K562 (cell line): ENCODE measurements around the gene ZNF563. TPM values are rescaled to one million over a fixed set of nuclear protein-coding genes. Genes with fewer than 3 reads are reported as not detected.

Experiments
- ATAC-seq: fragments of 200-7000 bp; cut with Tn5 transposase; 3 replicates; pipeline ENCODE4 v1.9.1; 2020; ENCODE audit warnings: moderate library complexity
- BruUV-seq: library from RNA; stranded (reverse); fragments of 400-500 nt; replicated peaks from 2 replicates; lab custom pipeline; 2021; lab: Mats Ljungman, UMichigan
- CTCF ChIA-PET: fragments of 300-600 bp; formaldehyde crosslinking; extraction: SDS; loops from one replicate; lab custom pipeline; 2021; ENCODE audit warnings: low intra/inter-chr PET ratio; lab: Yijun Ruan, JAX
- POLR2A ChIA-PET: fragments of 300-600, 350-650 bp; sonication (Branson Sonifier 250); formaldehyde crosslinking; extraction: SDS; loops from one replicate; lab custom pipeline; 2021; ENCODE audit warnings: antibody characterized with exemption, inconsistent platforms; lab: Yijun Ruan, JAX
- DNase-seq, 4 experiments: peaks; one replicate each; pipeline versions ENCODE4 v3.0.0 to v3.0.0-alpha.2; 2011 to 2018; ENCODE audit warnings: low spot score in 3 of 4, mixed read lengths in 3 of 4; ENCODE audit errors: extremely low read depth in 1 of 4
- FAIRE-seq: peaks from 2 replicates; lab custom pipeline; 2011; peaks lifted over from hg19 to GRCh38; lab: Jason Lieb, UNC
- H2AFZ ChIP-seq: 2 replicates; pipeline ENCODE4 v1.6.0; 2011; ENCODE audit warnings: low read depth, low read length, control low read depth, inconsistent platforms
- H3K27ac ChIP-seq: fragments of 200-600 bp; 3 replicates; pipeline ENCODE4 v1.8.0; 2011; ENCODE audit warnings: low read depth, mild to moderate bottlenecking, control low read depth, inconsistent platforms, low read length, moderate library complexity, mixed read lengths; ENCODE audit errors: extremely low read depth
- H3K27me3 ChIP-seq, 2 experiments: fragments of 300-600 bp in 1 of 2; 2 replicates in 1 of 2; 3 replicates in 1 of 2; pipeline versions ENCODE4 v1.6.0 to v1.8.0; 2011; ENCODE audit warnings: inconsistent platforms in 2 of 2, low read length in 2 of 2, mild to moderate bottlenecking in 1 of 2, mixed read lengths in 1 of 2, moderate library complexity in 1 of 2; ENCODE audit not compliant: control insufficient read depth in 2 of 2, insufficient read depth in 2 of 2
- H3K36me3 ChIP-seq: fragments of 300-600 bp; 3 replicates; pipeline ENCODE4 v1.8.0; 2011; ENCODE audit warnings: mild to moderate bottlenecking, low read length, inconsistent platforms; ENCODE audit not compliant: control insufficient read depth, insufficient read depth
- H3K4me1 ChIP-seq, 2 experiments: fragments of 200-600 bp in 1 of 2; replicated peaks in 1 of 2; 2 replicates in 1 of 2; 3 replicates in 1 of 2; pipeline versions ENCODE4 v1.5.1 to v1.8.0; 2011; ENCODE audit warnings: inconsistent platforms in 2 of 2, low read length in 2 of 2, mild to moderate bottlenecking in 1 of 2, mixed read lengths in 1 of 2, moderate library complexity in 1 of 2; ENCODE audit not compliant: control insufficient read depth in 2 of 2, insufficient read depth in 2 of 2
- H3K4me2 ChIP-seq: 2 replicates; pipeline ENCODE4 v1.6.1; 2011; ENCODE audit warnings: low read length, control low read depth, inconsistent platforms, mixed read lengths; ENCODE audit not compliant: insufficient read depth
- H3K4me3 ChIP-seq: fragments of 200-600 bp; sonication (generic), shearing (Covaris generic); 2 replicates; pipeline ENCODE4 v1.5.1; 2016; ENCODE audit warnings: control low read depth, inconsistent platforms
- H3K79me2 ChIP-seq: fragments of 200-600 bp; 3 replicates; pipeline ENCODE4 v1.8.0; 2011; ENCODE audit warnings: low read length, inconsistent platforms; ENCODE audit not compliant: control insufficient read depth, insufficient read depth
- H3K9ac ChIP-seq, 2 experiments: 2 replicates each; pipeline versions ENCODE4 v1.6.0 to v1.6.1; 2011; ENCODE audit warnings: low read depth in 2 of 2, low read length in 2 of 2, control low read depth in 1 of 2, inconsistent platforms in 1 of 2, mild to moderate bottlenecking in 1 of 2, mixed read lengths in 1 of 2; ENCODE audit not compliant: insufficient read depth in 1 of 2
- H3K9me1 ChIP-seq: one replicate; pipeline ENCODE4 v1.6.0; 2011; ENCODE audit warnings: inconsistent platforms, mild to moderate bottlenecking, low read length, moderate library complexity; ENCODE audit not compliant: control insufficient read depth, insufficient read depth
- H3K9me3 ChIP-seq: replicated peaks from 2 replicates; pipeline ENCODE4 v1.5.1; 2011; ENCODE audit warnings: low read depth, low read length, inconsistent platforms; ENCODE audit not compliant: control insufficient read depth, insufficient read depth
- H4K20me1 ChIP-seq: replicated peaks from 2 replicates; pipeline ENCODE4 v1.6.1; 2011; ENCODE audit warnings: low read length, inconsistent platforms, mixed read lengths; ENCODE audit not compliant: control insufficient read depth, insufficient read depth
- EZH2 ChIP-seq: IDR thresholded peaks from 2 replicates; pipeline ENCODE4 v1.6.1; 2012; ENCODE audit warnings: low read depth, mild to moderate bottlenecking, inconsistent platforms, low read length, borderline replicate concordance
- GATAD2B ChIP-seq: fragments of 450-650 bp; IDR thresholded peaks from 2 replicates; pipeline ENCODE4 v1.6.1; 2017; ENCODE audit warnings: mild to moderate bottlenecking, borderline replicate concordance
- SAFB2 ChIP-seq: fragments of 200-400 bp; formaldehyde crosslinking; IDR thresholded peaks from 2 replicates; pipeline ENCODE4 v1.6.1; 2018; ENCODE audit warnings: borderline replicate concordance, low read length, low read depth, moderate library complexity; ENCODE audit not compliant: severe bottlenecking
- TOE1 ChIP-seq, 2 experiments: fragments of 450-650 bp in 1 of 2; sonication (generic) in 1 of 2; formaldehyde crosslinking in 1 of 2; IDR thresholded peaks; 2 replicates each; pipeline versions ENCODE4 v1.7.1 to v1.8.0; 2016 to 2022; ENCODE audit warnings: borderline replicate concordance in 2 of 2, mild to moderate bottlenecking in 2 of 2, antibody characterized with exemption in 1 of 2, inconsistent platforms in 1 of 2, low read depth in 1 of 2, missing genetic modification reagents in 1 of 2, moderate library complexity in 1 of 2
- ZNF146 ChIP-seq: IDR thresholded peaks from one replicate; pipeline ENCODE4 v1.6.1; 2018; ENCODE audit warnings: missing compliant biosample characterization; ENCODE audit not compliant: unreplicated experiment
- ZNF274 ChIP-seq: IDR thresholded peaks from 2 replicates; pipeline ENCODE4 v1.6.1; 2011; ENCODE audit warnings: low read depth, mild to moderate bottlenecking, low read length, moderate library complexity, borderline replicate concordance
- ZNF277 ChIP-seq: fragments of 250-450 bp; sonication (Bioruptor Pico); IDR thresholded peaks from 2 replicates; pipeline ENCODE4 v1.8.0; 2022; ENCODE audit warnings: inconsistent platforms, mild to moderate bottlenecking, moderate library complexity, borderline replicate concordance
- ZNF511 ChIP-seq: sonication (generic); formaldehyde crosslinking; IDR thresholded peaks from 2 replicates; pipeline ENCODE4 v1.8.0; 2022; ENCODE audit warnings: mild to moderate bottlenecking, missing genetic modification reagents
- ZNF586 ChIP-seq: fragments of 450-650 bp; formaldehyde crosslinking; conservative IDR thresholded peaks from 2 replicates; pipeline ENCODE4 v1.4.0; 2020; ENCODE audit warnings: mild to moderate bottlenecking, moderate library complexity
- ZNF75A ChIP-seq: fragments of 450-650 bp; formaldehyde crosslinking; IDR thresholded peaks from 2 replicates; pipeline ENCODE4 v1.4.0; 2020; ENCODE audit warnings: mild to moderate bottlenecking
- WGBS: fragments of 100-300 bp; shearing (Covaris generic); methylation state at CpG from one replicate; pipeline ENCODE4 v1.1.6; 2016; ENCODE audit warnings: low coverage, mixed read lengths; ENCODE audit not compliant: insufficient coverage; ENCODE audit errors: missing lambda C conversion rate; 5-methylcytosine and 5-hydroxymethylcytosine counted together
- in situ Hi-C: fragments of 300-500 bp; cut with MboI; formaldehyde crosslinking; loops from 4 replicates; pipeline ENCODE4 v1.15.0; 2018; ENCODE audit warnings: inconsistent platforms, mixed read lengths
- intact Hi-C: fragments of 100-400 bp; cut with micrococcal nuclease; formaldehyde crosslinking; loops from 2 replicates; pipeline ENCODE4 v1.14.2; 2022
- polyA plus RNA-seq, 8 experiments: library from polyadenylated mRNA; depleted of rRNA in 4 of 8; stranded (reverse) in 5 of 8; unstranded in 3 of 8; fragments of >200 nt; fragmentation: Nextera tagmentation in 2 of 8; fragmentation: Illumina TruSeq in 1 of 8; extraction: Ambion mirVana in 2 of 8; extraction: Trizol in 1 of 8; gene quantifications; 2 replicates each; pipeline versions ENCODE4 v1.2.1 to v1.2.3, GENCODE V29; 2011 to 2014; ENCODE audit warnings: inconsistent platforms in 1 of 8, missing spikeins in 1 of 8
- total RNA-seq, 7 experiments: library from RNA; depleted of rRNA in 6 of 7; stranded (reverse); fragments of >200 nt in 6 of 7; fragmentation: Illumina TruSeq in 2 of 7; extraction: Trizol in 2 of 7; gene quantifications; 2 replicates each; pipeline versions ENCODE4 v1.2.1 to v1.2.3, GENCODE V29; 2011 to 2021; ENCODE audit warnings: low replicate concordance in 1 of 7
- TF ChIP-seq, protein P1 (sequence below): sonication (generic); formaldehyde crosslinking; IDR thresholded peaks from 2 replicates; pipeline ENCODE4 v1.4.0; 2020; ENCODE audit warnings: mild to moderate bottlenecking, missing genetic modification reagents

The ZNF563 gene
- total and polyA plus RNA-seq, 9 of the 15 experiments (the other 6 are each of a cell fraction or from before 2014, with no cell fraction given), result 0.37 to 2.9 (median 0.74) TPM

- no peak overlapping the region for H2AFZ ChIP-seq
- H3K9me3 ChIP-seq, result no peaks in the 10 kb centered on the region; the same call in 1 of the 2 replicates
- H3K79me2 ChIP-seq, result no peaks in the 10 kb centered on the region
- no peak overlapping the region for H3K9ac ChIP-seq
- H3K27me3 ChIP-seq, result peaks cover 0 to 5% of the 10 kb centered on the region in 2 experiments; a peak in 1 of 5 replicates
- TF ChIP-seq ZNF511 (CRISPR knock-in tag) (no peak), GATAD2B (no peak), ZNF146 (CRISPR knock-in tag) (no peak), ZNF75A (CRISPR knock-in tag) (peak; percentile 97), SAFB2 (no peak), EZH2 (no peak), ZNF277 (CRISPR knock-in tag) (no peak), TOE1 (IDR thresholded peaks at IDR 0.05; ENCODE audit: borderline replicate concordance) (no peak), TOE1 (CRISPR knock-in tag; IDR thresholded peaks at IDR 0.05; ENCODE audit: borderline replicate concordance, low read depth) (no peak), ZNF274 (peak; percentile 76; the same call in 1 of the 2 replicates), ZNF586 (CRISPR knock-in tag) (no peak)
- TF ChIP-seq, protein P1, sequence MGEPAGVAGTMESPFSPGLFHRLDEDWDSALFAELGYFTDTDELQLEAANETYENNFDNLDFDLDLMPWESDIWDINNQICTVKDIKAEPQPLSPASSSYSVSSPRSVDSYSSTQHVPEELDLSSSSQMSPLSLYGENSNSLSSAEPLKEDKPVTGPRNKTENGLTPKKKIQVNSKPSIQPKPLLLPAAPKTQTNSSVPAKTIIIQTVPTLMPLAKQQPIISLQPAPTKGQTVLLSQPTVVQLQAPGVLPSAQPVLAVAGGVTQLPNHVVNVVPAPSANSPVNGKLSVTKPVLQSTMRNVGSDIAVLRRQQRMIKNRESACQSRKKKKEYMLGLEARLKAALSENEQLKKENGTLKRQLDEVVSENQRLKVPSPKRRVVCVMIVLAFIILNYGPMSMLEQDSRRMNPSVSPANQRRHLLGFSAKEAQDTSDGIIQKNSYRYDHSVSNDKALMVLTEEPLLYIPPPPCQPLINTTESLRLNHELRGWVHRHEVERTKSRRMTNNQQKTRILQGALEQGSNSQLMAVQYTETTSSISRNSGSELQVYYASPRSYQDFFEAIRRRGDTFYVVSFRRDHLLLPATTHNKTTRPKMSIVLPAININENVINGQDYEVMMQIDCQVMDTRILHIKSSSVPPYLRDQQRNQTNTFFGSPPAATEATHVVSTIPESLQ (CRISPR knock-in tag), result no peak
- in situ Hi-C loops, result no loop called here
- FAIRE-seq (no peak), ATAC-seq (no peak), DNase-seq (no peak)
- no peaks in the 10 kb centered on the region for H4K20me1 ChIP-seq
- no peak overlapping the region for H3K27ac ChIP-seq
- ChIA-PET CTCF (no interaction called here), POLR2A (interaction anchor here (1.2 kb wide), 1 partner anchor 24 kb away, joined by 3 read pairs; the partner anchor contains the start of gene ZNF44)
- intact Hi-C loops, result no loop called here
- H3K4me1 ChIP-seq, result no peaks in the 10 kb centered on the region
- no peak overlapping the region for H3K4me3 ChIP-seq
- H3K4me2 ChIP-seq, result no peak overlapping the region
- WGBS, result 12% methylated on average over 13 of the region's 13 CpGs
- no TSS peak for BruUV-seq
- no peaks in the 10 kb centered on the region for H3K36me3 ChIP-seq
- no peaks in the 10 kb centered on the region for H3K9me1 ChIP-seq
Measured at GRCh38 chr19:12318782-12319413, 14.5 kb downstream of the ZNF563 start.
